IMR-90 (cell line): Measurements from ENCODE around the gene ZNF423.

Source experiments
- CTCF ChIP-seq: conservative IDR thresholded peaks from 2 replicates; pipeline ENCODE4 v1.5.1; 2012; ENCODE audit warnings: mild to moderate bottlenecking, low read depth, low read length, improper control_type of control experiment
- RAD21 ChIP-seq: IDR thresholded peaks from 2 replicates; pipeline ENCODE4 v1.6.1; 2012; ENCODE audit warnings: low read length, improper control_type of control experiment

- no peak for TF ChIP-seq RAD21
- TF ChIP-seq CTCF = no peak
Measured at GRCh38 chr16:49849037-49849753, 6.7 kb downstream of the ZNF423 start.
